OCI-LY3 (cell line): Measurements from ENCODE around the gene TBC1D1.
A peak's percentile ranks its signal among the peaks of the same experiment; 100 is the strongest.

Experiments
- H2AFZ ChIP-seq: fragments of 200-600, 300-600 bp; shearing (Covaris generic); 2 replicates; pipeline ENCODE4 v1.6.0; 2014; ENCODE audit warnings: antibody characterized with exemption, low read depth, low read length
- H3K27ac ChIP-seq: fragments of 200-600, 300-600 bp; sonication (generic); 2 replicates; pipeline ENCODE4 v1.5.1; 2014; ENCODE audit warnings: mild to moderate bottlenecking, low read length, moderate library complexity, mixed read lengths
- H3K27me3 ChIP-seq: fragments of 200-600, 300-600 bp; sonication (generic); 2 replicates; pipeline ENCODE4 v1.6.1; 2014; ENCODE audit warnings: low read depth, low read length, mixed read lengths
- H3K36me3 ChIP-seq: fragments of 200-600, 300-600 bp; sonication (generic); replicated peaks from 2 replicates; pipeline ENCODE3; 2014; ENCODE audit warnings: low read depth, low read length, mixed read lengths
- H3K4me1 ChIP-seq: fragments of 300-600, 200-600 bp; sonication (generic); 2 replicates; pipeline ENCODE4 v1.6.1; 2014; ENCODE audit warnings: low read length, mixed read lengths
- H3K4me2 ChIP-seq: fragments of 200-600, 300-600 bp; sonication (generic); 2 replicates; pipeline ENCODE4 v1.6.1; 2014; ENCODE audit warnings: low read length, mixed read lengths
- H3K4me3 ChIP-seq: fragments of 300-600, 200-600 bp; sonication (generic); 2 replicates; pipeline ENCODE4 v1.5.1; 2014; ENCODE audit warnings: antibody characterized with exemption, mild to moderate bottlenecking, low read length, moderate library complexity
- H3K79me2 ChIP-seq: fragments of 300-600, 200-600 bp; shearing (Covaris generic); 2 replicates; pipeline ENCODE4 v1.6.1; 2014; ENCODE audit warnings: mild to moderate bottlenecking, low read length, mixed read lengths
- H3K9ac ChIP-seq: fragments of 300-600, 200-600 bp; shearing (Covaris generic); 2 replicates; pipeline ENCODE4 v1.6.0; 2014; ENCODE audit warnings: mild to moderate bottlenecking, low read length, moderate library complexity
- H3K9me3 ChIP-seq: fragments of 200-600, 300-600 bp; shearing (Covaris generic); 2 replicates; pipeline ENCODE4 v1.6.1; 2014; ENCODE audit warnings: low read length, mixed read lengths; ENCODE audit not compliant: insufficient read depth
- H4K20me1 ChIP-seq: fragments of 200-600, 300-600 bp; sonication (generic); 2 replicates; pipeline ENCODE4 v1.6.1; 2016; ENCODE audit warnings: low read length, mixed read lengths; ENCODE audit not compliant: insufficient read depth
- EZH2phosphoT487 ChIP-seq: fragments of 200-600 bp; shearing (Covaris generic); IDR thresholded peaks from 2 replicates; pipeline ENCODE4 v1.6.1; 2018; ENCODE audit warnings: antibody characterized with exemption, mixed run types, low read depth
- TF ChIP-seq, protein P1 (sequence below): fragments of 200-600, 300-600 bp; sonication (generic); IDR thresholded peaks from 2 replicates; pipeline ENCODE4 v1.5.1; 2014; ENCODE audit warnings: antibody characterized with exemption, low read length, low read depth

TBC1D1 gene

DNA sequence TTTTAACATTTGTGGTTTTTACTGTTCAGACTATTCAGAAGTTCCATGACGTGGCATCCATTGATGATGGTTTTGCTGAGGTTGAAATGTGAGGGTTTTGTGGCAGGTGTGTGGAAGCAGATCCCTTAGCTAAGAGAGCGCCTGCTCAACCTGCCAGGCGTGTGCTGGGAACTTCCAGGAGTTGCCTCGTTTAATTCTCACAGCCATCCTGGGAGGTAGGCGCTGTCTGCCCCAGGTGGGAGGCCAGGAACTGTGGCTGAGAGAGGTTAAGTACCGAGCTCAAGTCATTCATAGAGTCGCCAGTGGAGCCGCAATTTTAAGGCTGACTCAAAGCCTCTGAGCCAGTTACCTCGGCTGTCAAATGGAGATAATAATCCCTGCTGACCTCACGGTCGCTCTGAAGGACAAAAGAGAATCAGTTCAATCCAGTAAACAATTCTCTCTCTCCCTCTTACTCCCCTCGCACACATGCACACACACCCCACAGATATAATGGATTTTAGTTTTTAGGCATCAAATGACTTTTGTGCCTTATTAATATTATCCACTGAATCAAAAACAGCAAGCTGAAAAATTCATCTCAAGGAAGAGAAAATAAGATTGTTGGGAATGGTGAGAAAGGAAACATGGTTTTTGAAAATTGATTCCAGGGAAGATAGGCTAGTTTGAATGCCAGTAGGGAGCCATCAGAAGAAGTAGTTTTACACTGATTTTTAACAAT, 240.6 kb downstream of the TBC1D1 start:
- peaks cover 37% of the 10 kb centered on the region for H3K4me1 ChIP-seq

DNA sequence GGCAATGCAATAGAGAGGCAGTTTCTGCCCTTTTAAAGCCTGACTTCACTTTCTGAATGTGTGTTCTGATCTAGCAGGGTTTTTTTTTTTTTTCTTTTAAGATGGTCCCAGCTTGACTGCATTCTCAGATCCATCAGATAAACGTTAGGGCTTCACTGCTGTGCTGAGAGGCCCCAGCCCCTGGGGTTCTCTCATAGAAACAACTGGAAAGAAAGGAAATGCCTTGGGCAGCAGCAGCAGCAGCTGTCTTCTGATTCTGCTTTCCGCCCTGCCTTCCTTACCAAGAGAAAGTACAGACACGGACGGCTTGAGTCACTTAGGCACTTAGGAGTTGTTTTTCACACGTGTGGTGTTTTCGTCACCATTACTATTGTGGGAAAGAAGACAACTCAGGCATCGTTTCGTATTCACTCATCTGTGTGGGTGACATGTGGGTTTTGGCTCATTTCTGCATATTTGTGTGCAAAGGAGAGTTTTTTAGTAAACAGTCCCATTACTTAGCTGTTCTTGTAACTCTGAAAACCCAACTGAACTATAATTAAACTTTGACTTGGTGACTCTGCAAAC, 241.3 kb downstream of the TBC1D1 start:
- peaks cover 37% of the 10 kb centered on the region for H3K4me1 ChIP-seq
- peak overlapping the region; percentile 57 for H3K27ac ChIP-seq
- H3K4me2 ChIP-seq = peak overlapping the region; percentile 65
- TF ChIP-seq, protein P1, sequence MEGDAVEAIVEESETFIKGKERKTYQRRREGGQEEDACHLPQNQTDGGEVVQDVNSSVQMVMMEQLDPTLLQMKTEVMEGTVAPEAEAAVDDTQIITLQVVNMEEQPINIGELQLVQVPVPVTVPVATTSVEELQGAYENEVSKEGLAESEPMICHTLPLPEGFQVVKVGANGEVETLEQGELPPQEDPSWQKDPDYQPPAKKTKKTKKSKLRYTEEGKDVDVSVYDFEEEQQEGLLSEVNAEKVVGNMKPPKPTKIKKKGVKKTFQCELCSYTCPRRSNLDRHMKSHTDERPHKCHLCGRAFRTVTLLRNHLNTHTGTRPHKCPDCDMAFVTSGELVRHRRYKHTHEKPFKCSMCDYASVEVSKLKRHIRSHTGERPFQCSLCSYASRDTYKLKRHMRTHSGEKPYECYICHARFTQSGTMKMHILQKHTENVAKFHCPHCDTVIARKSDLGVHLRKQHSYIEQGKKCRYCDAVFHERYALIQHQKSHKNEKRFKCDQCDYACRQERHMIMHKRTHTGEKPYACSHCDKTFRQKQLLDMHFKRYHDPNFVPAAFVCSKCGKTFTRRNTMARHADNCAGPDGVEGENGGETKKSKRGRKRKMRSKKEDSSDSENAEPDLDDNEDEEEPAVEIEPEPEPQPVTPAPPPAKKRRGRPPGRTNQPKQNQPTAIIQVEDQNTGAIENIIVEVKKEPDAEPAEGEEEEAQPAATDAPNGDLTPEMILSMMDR = no peak
- no peak for TF ChIP-seq EZH2phosphoT487
- H3K9me3 ChIP-seq = no peaks in the 10 kb centered on the region
- no peaks in the 10 kb centered on the region for H3K27me3 ChIP-seq
- peaks cover 14% of the 10 kb centered on the region for H3K36me3 ChIP-seq
- no peak overlapping the region for H3K9ac ChIP-seq
- no peaks in the 10 kb centered on the region for H3K79me2 ChIP-seq
- H3K4me3 ChIP-seq = peak overlapping the region; percentile 13; the same call in 1 of the 2 replicates
- H4K20me1 ChIP-seq = no peaks in the 10 kb centered on the region; the same call in 1 of the 2 replicates
- no peak overlapping the region for H2AFZ ChIP-seq

More for the DNA sequence above, 240.6 kb downstream of the TBC1D1 start:
- H4K20me1 ChIP-seq = no peaks in the 10 kb centered on the region; the same call in 1 of the 2 replicates
- H3K4me3 ChIP-seq = peak overlapping the region; percentile 13; the same call in 1 of the 2 replicates
- no peaks in the 10 kb centered on the region for H3K27me3 ChIP-seq
- H3K79me2 ChIP-seq = no peaks in the 10 kb centered on the region
- H3K36me3 ChIP-seq = peaks cover 14% of the 10 kb centered on the region
- no peak for TF ChIP-seq EZH2phosphoT487
- TF ChIP-seq, protein P1 = no peak
- H3K4me2 ChIP-seq = peak overlapping the region; percentile 65
- no peak overlapping the region for H2AFZ ChIP-seq
- H3K9me3 ChIP-seq = no peaks in the 10 kb centered on the region
- peak overlapping the region; percentile 57 for H3K27ac ChIP-seq
- H3K9ac ChIP-seq = no peak overlapping the region

DNA sequence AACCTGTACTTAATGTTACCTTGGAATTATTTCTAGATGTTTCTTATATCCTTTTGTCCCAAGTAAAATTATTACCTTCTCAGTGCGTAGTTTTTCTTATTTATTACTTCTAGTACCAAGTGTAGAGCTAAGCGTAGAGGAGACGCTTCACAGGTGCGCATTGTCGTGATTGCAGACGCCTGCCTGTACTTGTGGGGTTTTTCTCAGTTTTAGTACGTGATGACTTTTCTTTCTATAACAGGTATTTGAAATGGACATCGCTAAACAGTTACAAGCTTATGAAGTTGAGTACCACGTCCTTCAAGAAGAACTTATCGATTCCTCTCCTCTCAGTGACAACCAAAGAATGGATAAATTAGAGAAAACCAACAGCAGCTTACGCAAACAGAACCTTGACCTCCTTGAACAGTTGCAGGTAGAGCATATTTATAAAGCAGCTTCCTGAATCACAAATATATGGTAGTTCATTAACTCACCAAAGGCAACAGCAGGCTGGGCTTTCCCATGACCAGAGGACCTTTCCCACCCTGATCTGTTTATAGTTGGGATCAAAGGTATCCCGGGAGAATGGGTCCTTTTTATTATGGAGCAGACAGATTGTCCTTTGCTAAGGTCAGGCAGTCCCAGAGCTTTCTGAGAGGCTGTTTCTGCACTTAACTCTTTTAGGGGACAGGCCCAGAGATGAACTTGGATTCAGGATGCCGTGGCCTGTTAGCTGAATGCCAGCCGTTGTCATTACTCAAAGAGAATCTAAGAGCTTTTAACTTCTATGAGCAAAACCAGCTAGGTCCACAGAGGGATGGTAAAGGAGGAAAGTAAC, 242.2 kb downstream of the TBC1D1 start:
- Histone ChIP-seq H3K27me3 (no peaks in the 10 kb centered on the region), H4K20me1 (no peaks in the 10 kb centered on the region; the same call in 1 of the 2 replicates), H3K4me2 (peak overlapping the region; percentile 65), H3K9ac (no peak overlapping the region), H3K79me2 (no peaks in the 10 kb centered on the region), H3K4me3 (no peak overlapping the region), H3K9me3 (no peaks in the 10 kb centered on the region), H2AFZ (no peak overlapping the region), H3K36me3 (peaks cover 14% of the 10 kb centered on the region), H3K4me1 (peaks cover 37% of the 10 kb centered on the region), H3K27ac (no peak overlapping the region)
- TF ChIP-seq EZH2phosphoT487 = no peak
- TF ChIP-seq, protein P1 = no peak
